K562 (cell line): ENCODE data around the gene IP6K2.

Experiments used
- CTCF ChIP-seq, 3 experiments: IDR thresholded peaks in 2 of 3; conservative IDR thresholded peaks in 1 of 3; 2 replicates each; pipeline ENCODE4 v1.5.1; 2011 to 2012; ENCODE audit warnings: low read length in 3 of 3, mild to moderate bottlenecking in 3 of 3, control low read depth in 2 of 3, improper control_type of control experiment in 1 of 3, inconsistent platforms in 1 of 3, low read depth in 1 of 3, mixed read lengths in 1 of 3, moderate library complexity in 1 of 3; ENCODE audit not compliant: insufficient read depth in 2 of 3
- ELF1 ChIP-seq: fragments of 200-800 bp; sonication (Bioruptor generic); IDR thresholded peaks from 2 replicates; pipeline ENCODE4 v1.6.1; 2016; ENCODE audit warnings: missing genetic modification characterization, missing compliant biosample characterization
- ID3 ChIP-seq, 2 experiments: fragments of 250-450 bp in 1 of 2; fragments of 450-650 bp in 1 of 2; sonication (Bioruptor Pico) in 1 of 2; IDR thresholded peaks; 2 replicates each; pipeline versions ENCODE4 v1.6.1 to v1.8.0; 2016 to 2021; ENCODE audit warnings: mild to moderate bottlenecking in 2 of 2, moderate library complexity in 2 of 2, missing compliant biosample characterization in 1 of 2, missing genetic modification characterization in 1 of 2
- MBD2 ChIP-seq: sonication (generic); IDR thresholded peaks from 2 replicates; pipeline ENCODE4 v1.6.1; 2016; ENCODE audit warnings: low read depth, borderline replicate concordance
- MYC ChIP-seq, 2 experiments: fragments of 250-450 bp in 1 of 2; sonication (Bioruptor Pico) in 1 of 2; IDR thresholded peaks; 2 replicates each; pipeline versions ENCODE4 v1.5.1 to v1.6.1; 2012 to 2021; ENCODE audit warnings: low read depth in 2 of 2, borderline replicate concordance in 1 of 2, improper control_type of control experiment in 1 of 2, low read length in 1 of 2, mild to moderate bottlenecking in 1 of 2, moderate library complexity in 1 of 2
- NR1H2 ChIP-seq: sonication (generic); formaldehyde crosslinking; IDR thresholded peaks from 2 replicates; pipeline ENCODE4 v1.4.0; 2020; ENCODE audit warnings: mild to moderate bottlenecking, missing genetic modification reagents
- POLR2AphosphoS5 ChIP-seq: IDR thresholded peaks from 2 replicates; pipeline ENCODE4 v1.6.1; 2011; ENCODE audit warnings: mild to moderate bottlenecking, low read depth, low read length, moderate library complexity; ENCODE audit not compliant: control insufficient read depth, insufficient read depth
- PRDM10 ChIP-seq: fragments of 450-650 bp; IDR thresholded peaks from 2 replicates; pipeline ENCODE4 v1.6.1; 2018; ENCODE audit not compliant: partially characterized antibody
- RAD21 ChIP-seq, 2 experiments: fragments of 250-450 bp in 1 of 2; fragments of 450-650 bp in 1 of 2; sonication (Bioruptor Pico) in 1 of 2; formaldehyde crosslinking in 1 of 2; IDR thresholded peaks in 1 of 2; conservative IDR thresholded peaks in 1 of 2; 2 replicates each; pipeline versions ENCODE4 v1.4.0 to v1.8.0; 2020 to 2022; ENCODE audit warnings: mild to moderate bottlenecking in 2 of 2, moderate library complexity in 1 of 2
- REST ChIP-seq, 2 experiments: fragments of 450-650 bp; formaldehyde crosslinking in 1 of 2; IDR thresholded peaks; 2 replicates each; pipeline versions ENCODE4 v1.4.0 to v1.6.1; 2014 to 2020; ENCODE audit warnings: mild to moderate bottlenecking in 2 of 2, borderline replicate concordance in 1 of 2, low read depth in 1 of 2
- ZNF518B ChIP-seq: fragments of 250-450 bp; sonication (Bioruptor Pico); IDR thresholded peaks from 2 replicates; pipeline ENCODE4 v1.5.0; 2021; ENCODE audit warnings: mild to moderate bottlenecking, moderate library complexity
- ZZZ3 ChIP-seq: fragments of 450-650 bp; IDR thresholded peaks from 2 replicates; pipeline ENCODE4 v1.6.1; 2016; ENCODE audit warnings: antibody characterized with exemption, mild to moderate bottlenecking, moderate library complexity

- TF ChIP-seq CTCF (IDR thresholded peaks at IDR 0.05 in 2 of 3, conservative IDR thresholded peaks at IDR 0.05 in 1 of 3; ENCODE audit: insufficient read depth in 2 of 3, low read depth in 1 of 3, low read length in 3 of 3): no peak
- TF ChIP-seq MYC (IDR thresholded peaks at IDR 0.05; ENCODE audit: low read depth, low read length): no peak
- TF ChIP-seq MYC (CRISPR knock-in tag; IDR thresholded peaks at IDR 0.05; ENCODE audit: borderline replicate concordance, low read depth): no peak
- TF ChIP-seq POLR2AphosphoS5: no peak
- no peak for TF ChIP-seq REST (IDR thresholded peaks at IDR 0.05; ENCODE audit: borderline replicate concordance)
- no peak for TF ChIP-seq REST (CRISPR knock-in tag; IDR thresholded peaks at IDR 0.05; ENCODE audit: low read depth)
- no peak for TF ChIP-seq MBD2
- no peak for TF ChIP-seq ID3 (CRISPR knock-in tag; IDR thresholded peaks at IDR 0.05)
- TF ChIP-seq ID3 (tag; IDR thresholded peaks at IDR 0.05): no peak
- no peak for TF ChIP-seq NR1H2
- no peak for TF ChIP-seq RAD21 (CRISPR knock-in tag; conservative IDR thresholded peaks at IDR 0.05 in 1 of 2, IDR thresholded peaks at IDR 0.05 in 1 of 2)
- TF ChIP-seq ZZZ3: no peak
- TF ChIP-seq ZNF518B (CRISPR knock-in tag): no peak
- TF ChIP-seq PRDM10: no peak
- TF ChIP-seq ELF1 (tag): no peak
Measured at GRCh38 chr3:48652923-48653715, 63.9 kb downstream of the IP6K2 start.
